Gastrocnemius medialis (tissue), 4 donors: ENCODE measurements around the gene ARHGEF4. TPM values are rescaled to one million over a fixed set of nuclear protein-coding genes. Genes with fewer than 3 reads are reported as not detected.

Experiments
- ATAC-seq, 2 donors: fragments of 150-250 bp; one replicate each; pipeline ENCODE4 v1.9.1; 2016
- DNase-seq, 2 donors: peaks; one replicate each; pipeline ENCODE4 v3.0.0-alpha.2; 2019
- H3K27ac ChIP-seq, 4 donors: fragments of 200-600 bp; sonication (generic); 1 replicate in 1 of 4; 2 replicates in 3 of 4; pipeline ENCODE4 v1.5.1; 2016 to 2018; ENCODE audit warnings: mild to moderate bottlenecking in 2 of 4, moderate library complexity in 1 of 4
- H3K27me3 ChIP-seq, 3 donors: fragments of 200-600 bp; sonication (generic) in 2 of 3; 1 replicate in 1 of 3; 2 replicates in 2 of 3; pipeline versions ENCODE4 v1.5.1 to v1.6.0; 2016 to 2019; ENCODE audit warnings: mild to moderate bottlenecking in 1 of 3, moderate library complexity in 1 of 3
- H3K36me3 ChIP-seq, 2 donors: fragments of 200-600 bp; sonication (generic) in 1 of 2; one replicate each; pipeline ENCODE4 v1.5.1; 2017 to 2018
- H3K4me1 ChIP-seq, 2 donors: fragments of 200-600 bp; sonication (generic) in 1 of 2; one replicate each; pipeline ENCODE4 v1.5.1; 2016 to 2017; ENCODE audit warnings: mild to moderate bottlenecking in 2 of 2
- H3K4me3 ChIP-seq, 4 donors: fragments of 200-600 bp; sonication (generic) in 3 of 4; 1 replicate in 1 of 4; 2 replicates in 3 of 4; pipeline ENCODE4 v1.5.1; 2016 to 2019; ENCODE audit warnings: mild to moderate bottlenecking in 2 of 4
- H3K9me3 ChIP-seq, 3 donors: fragments of 200-600 bp; sonication (generic) in 2 of 3; 1 replicate in 1 of 3; 2 replicates in 2 of 3; pipeline ENCODE4 v1.5.1; 2016 to 2019
- CTCF ChIP-seq, 5 experiments: fragments of 450-650 bp in 3 of 5; fragments of 200-600 bp in 2 of 5; sonication (generic) in 2 of 5; IDR thresholded peaks in 4 of 5; conservative IDR thresholded peaks in 1 of 5; 1 replicate in 4 of 5; 2 replicates in 1 of 5; pipeline ENCODE4 v1.5.1; 2016 to 2019; ENCODE audit warnings: antibody characterized with exemption in 5 of 5, mild to moderate bottlenecking in 3 of 5, moderate library complexity in 3 of 5
- POLR2A ChIP-seq, 2 donors: fragments of 450-650 bp; IDR thresholded peaks; one replicate each; pipeline ENCODE4 v1.6.1; 2017; ENCODE audit warnings: antibody characterized with exemption in 2 of 2, mild to moderate bottlenecking in 2 of 2, moderate library complexity in 2 of 2
- in situ Hi-C, 4 donors: fragments of 200-750 bp; cut with MboI; loops; one replicate each; pipeline versions ENCODE4 v1.15.0 to v1.8.0; 2017; ENCODE audit warnings: low sequenced_read_pairs in 4 of 4
- intact Hi-C: fragments of 100-400 bp; cut with DNase I; formaldehyde crosslinking; loops from one replicate; pipeline ENCODE4 v1.15.1; 2023; ENCODE audit warnings: low total_unique reads
- total RNA-seq, 4 donors: library from RNA; depleted of rRNA; stranded (reverse); fragments of >200 nt; gene quantifications; one replicate each; pipeline versions ENCODE4 v1.1.0 to v1.2.3, GENCODE V29; 2016

The ARHGEF4 gene
- total RNA-seq, 4 donors from 2014 or later, result 1.0 to 14.8 (median 5.1) TPM

GRCh38 chr2:130854301-130854700, 17.6 kb downstream of the ARHGEF4 start:
- Histone ChIP-seq H3K4me3 (no peak overlapping the region), H3K36me3 (no peaks in the 10 kb centered on the region), H3K27me3 (no peaks in the 10 kb centered on the region), H3K4me1 (peaks cover 0 to 8% of the 10 kb centered on the region in 2 donors), H3K9me3 (no peaks in the 10 kb centered on the region), H3K27ac (no peak overlapping the region)
- ATAC-seq (no peak), DNase-seq (no peak)
- intact Hi-C loops (no loop called here), in situ Hi-C loops (no loop called here)
- TF ChIP-seq CTCF (IDR thresholded peaks at IDR 0.05 in 4 of 5, conservative IDR thresholded peaks at IDR 0.05 in 1 of 5) (no peak), POLR2A (IDR thresholded peaks at IDR 0.05) (no peak)

- no peak overlapping the region for H3K4me3 ChIP-seq
- ATAC-seq (no peak), DNase-seq (no peak)
- TF ChIP-seq CTCF (IDR thresholded peaks at IDR 0.05 in 4 of 5, conservative IDR thresholded peaks at IDR 0.05 in 1 of 5), result no peak
- intact Hi-C loops, result no loop called here
- no peaks in the 10 kb centered on the region for H3K36me3 ChIP-seq
- no peaks in the 10 kb centered on the region for H3K9me3 ChIP-seq
- H3K27me3 ChIP-seq, result no peaks in the 10 kb centered on the region
- in situ Hi-C loops, result no loop called here
- H3K27ac ChIP-seq, result no peak overlapping the region
- no peaks in the 10 kb centered on the region for H3K4me1 ChIP-seq
Measured at GRCh38 chr2:130864830-130865800, 28.4 kb downstream of the ARHGEF4 start.

- ATAC-seq, result no peak
- no peak overlapping the region for H3K4me3 ChIP-seq
- TF ChIP-seq POLR2A (IDR thresholded peaks at IDR 0.05), result no peak
- no peaks in the 10 kb centered on the region for H3K9me3 ChIP-seq
- no peak overlapping the region for H3K27ac ChIP-seq
- no peak for DNase-seq
- no peaks in the 10 kb centered on the region for H3K27me3 ChIP-seq
- in situ Hi-C loops (no loop called here), intact Hi-C loops (no loop called here)
- no peaks in the 10 kb centered on the region for H3K36me3 ChIP-seq
- H3K4me1 ChIP-seq, result no peaks in the 10 kb centered on the region
Measured at GRCh38 chr2:130869441-130870160, 32.9 kb downstream of the ARHGEF4 start.

- H3K27ac ChIP-seq, result no peak overlapping the region
- DNase-seq, result no peak
- in situ Hi-C loops, result no loop called here
- TF ChIP-seq CTCF (IDR thresholded peaks at IDR 0.05 in 4 of 5, conservative IDR thresholded peaks at IDR 0.05 in 1 of 5) (no peak), POLR2A (IDR thresholded peaks at IDR 0.05) (no peak)
- H3K27me3 ChIP-seq, result no peaks in the 10 kb centered on the region
- no peaks in the 10 kb centered on the region for H3K4me1 ChIP-seq
- intact Hi-C loops, result no loop called here
- H3K36me3 ChIP-seq, result no peaks in the 10 kb centered on the region
- ATAC-seq, result no peak
- H3K9me3 ChIP-seq, result no peaks in the 10 kb centered on the region
- H3K4me3 ChIP-seq, result no peak overlapping the region
Measured at GRCh38 chr2:130870161-130870485, 33.4 kb downstream of the ARHGEF4 start.

- Histone ChIP-seq H3K27ac (no peak overlapping the region), H3K36me3 (no peaks in the 10 kb centered on the region), H3K27me3 (no peaks in the 10 kb centered on the region), H3K9me3 (no peaks in the 10 kb centered on the region), H3K4me3 (no peak overlapping the region), H3K4me1 (no peaks in the 10 kb centered on the region)
- ATAC-seq, result no peak
- in situ Hi-C loops, result no loop called here
- intact Hi-C loops, result no loop called here
- TF ChIP-seq POLR2A (IDR thresholded peaks at IDR 0.05) (no peak), CTCF (IDR thresholded peaks at IDR 0.05 in 4 of 5, conservative IDR thresholded peaks at IDR 0.05 in 1 of 5) (no peak)
- no peak for DNase-seq
Measured at GRCh38 chr2:130870779-130871178, 34.1 kb downstream of the ARHGEF4 start.
